PC-9 (cell line): ENCODE measurements around the gene MIF4GD.

ENCODE experiments used
- CTCF ChIP-seq: fragments of 200-600 bp; sonication (generic); conservative IDR thresholded peaks from 2 replicates; pipeline ENCODE4 v1.6.1; 2017; ENCODE audit warnings: mixed run types, antibody characterized with exemption, mild to moderate bottlenecking, moderate library complexity
- EZH2 ChIP-seq: fragments of 200-600 bp; sonication (generic); IDR thresholded peaks from 2 replicates; pipeline ENCODE4 v1.8.0; 2017; ENCODE audit warnings: antibody characterized with exemption, low read depth

DNA sequence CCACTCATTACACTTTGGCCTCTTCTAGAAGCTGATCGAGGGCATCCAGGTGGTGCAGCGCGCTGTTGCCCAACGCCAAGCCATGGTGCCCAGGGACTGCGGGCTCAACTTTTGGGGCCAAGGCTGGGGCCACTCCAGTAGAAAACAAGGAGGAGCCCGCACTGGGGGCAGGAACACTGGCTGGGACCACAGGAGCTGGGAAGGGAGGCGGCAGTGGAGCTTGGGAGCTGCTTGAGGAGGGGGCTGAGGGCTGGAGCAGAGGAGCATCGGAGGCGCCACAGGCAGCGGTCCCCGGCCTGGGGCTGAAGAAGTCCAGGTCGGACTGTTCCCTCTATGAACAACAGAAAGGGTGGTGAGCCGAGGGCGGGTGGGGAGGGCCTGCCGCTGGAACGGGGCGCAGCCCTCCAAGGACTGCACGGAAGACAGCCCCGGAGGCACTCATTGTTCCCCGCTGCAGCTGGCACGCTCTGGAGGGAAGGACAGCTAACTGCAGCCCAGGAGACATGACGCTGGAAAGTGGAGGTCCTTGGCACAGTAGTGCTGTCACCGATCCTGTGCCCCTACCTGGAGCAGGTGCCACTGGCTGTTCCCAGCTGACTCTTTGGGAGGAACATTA lies 31.1 kb downstream of the MIF4GD start:
- no peak for TF ChIP-seq CTCF
- no peak for TF ChIP-seq EZH2
